UCSD-AML1 (cell line): ENCODE measurements around the gene OR10A4.
"Not testable (repeated sequence)": the region's sequence is repeated elsewhere in the genome, so short reads cannot be mapped to it uniquely, and the experiment has no call there.

Experiments used
- DNase-seq: peaks from one replicate; lab custom pipeline; 2025; ENCODE audit not compliant: unreplicated experiment; lab: John Stamatoyannopoulos, UW

Gene OR10A4, protein sequence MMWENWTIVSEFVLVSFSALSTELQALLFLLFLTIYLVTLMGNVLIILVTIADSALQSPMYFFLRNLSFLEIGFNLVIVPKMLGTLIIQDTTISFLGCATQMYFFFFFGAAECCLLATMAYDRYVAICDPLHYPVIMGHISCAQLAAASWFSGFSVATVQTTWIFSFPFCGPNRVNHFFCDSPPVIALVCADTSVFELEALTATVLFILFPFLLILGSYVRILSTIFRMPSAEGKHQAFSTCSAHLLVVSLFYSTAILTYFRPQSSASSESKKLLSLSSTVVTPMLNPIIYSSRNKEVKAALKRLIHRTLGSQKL

DNA sequence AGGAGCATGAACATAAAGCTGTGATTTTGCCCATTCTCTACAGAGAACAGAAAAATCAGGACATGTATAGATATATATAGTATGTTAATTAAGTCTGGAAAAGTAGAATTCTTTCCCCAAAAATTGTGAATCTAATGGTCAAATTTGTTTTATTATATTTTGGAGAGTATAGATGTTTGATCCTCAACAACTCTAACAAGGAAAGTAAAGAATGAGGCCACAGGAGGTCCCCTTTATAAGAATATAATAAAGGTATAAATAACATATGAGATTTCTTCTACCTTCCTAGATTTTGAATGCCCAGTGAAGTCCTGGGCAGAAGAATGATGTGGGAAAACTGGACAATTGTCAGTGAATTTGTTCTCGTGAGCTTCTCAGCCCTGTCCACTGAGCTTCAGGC lies at the start of gene OR10A4:
Gene OR10A4 (plus strand): TSS at position 301 of the 400 bp plus-strand sequence. CDS start 23 bp downstream, at position 324.
- DNase-seq: no peak

DNA sequence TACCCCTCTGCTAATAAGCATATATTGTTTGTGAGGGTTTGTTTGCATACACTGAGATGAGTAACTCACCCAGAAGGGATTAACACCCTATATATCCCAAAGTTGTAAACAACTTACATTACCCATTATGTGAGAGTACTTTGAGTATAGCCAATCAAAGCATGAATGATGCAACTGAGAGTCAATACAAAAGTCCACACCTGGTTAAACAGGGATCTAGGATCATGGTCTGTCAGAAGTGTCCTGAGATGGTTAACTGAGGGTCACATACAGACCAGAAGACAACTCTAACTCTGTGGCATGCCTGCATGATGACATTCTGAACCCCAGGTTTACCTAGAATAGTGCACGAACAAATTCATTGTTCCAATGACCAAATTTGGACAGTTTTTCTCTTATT lies 48.3 kb upstream of the OR10A4 start:
- DNase-seq: no peak

DNA sequence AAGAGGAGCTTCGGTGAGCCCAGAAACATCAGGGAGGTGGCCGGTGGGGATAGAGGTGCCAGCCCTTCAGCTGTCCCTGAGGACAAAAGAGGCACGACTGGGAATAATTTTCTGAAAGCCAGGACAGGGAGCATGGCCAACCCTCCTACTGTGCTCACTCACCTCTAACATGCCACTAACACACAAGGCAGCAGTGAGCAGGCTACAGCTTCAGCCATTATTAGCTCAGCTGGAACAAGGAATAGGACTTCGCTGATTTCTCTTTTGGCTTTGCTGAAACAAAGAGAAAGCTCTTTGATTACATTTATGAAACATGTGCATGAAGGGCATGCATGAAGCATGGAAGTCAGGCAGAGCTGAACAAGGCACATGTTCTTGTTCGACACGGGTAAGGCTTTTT lies 43.1 kb upstream of the OR10A4 start:
- no peak for DNase-seq

DNA sequence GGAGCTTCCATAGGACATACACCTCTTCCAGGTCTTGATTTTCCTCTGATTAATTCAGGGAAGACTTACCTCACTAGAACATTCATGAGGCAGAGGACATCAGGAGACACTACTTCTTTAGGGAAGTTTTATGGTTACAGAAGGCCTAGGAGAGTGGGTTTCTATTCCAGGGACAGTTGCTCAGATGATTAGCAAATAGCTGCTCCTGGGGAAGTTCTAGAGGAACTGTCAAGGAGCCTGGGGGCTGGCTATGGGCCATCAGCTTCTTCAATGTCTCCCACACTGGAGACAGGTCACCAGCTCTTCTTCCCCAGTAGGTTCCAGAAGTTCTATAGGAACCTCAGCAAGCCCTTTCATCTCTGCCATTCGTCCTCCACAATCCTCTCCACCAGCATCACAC lies 42.4 kb upstream of the OR10A4 start:
- no peak for DNase-seq

- DNase-seq: no peak
Observed at GRCh38 chr11:6841694-6842093, 34.7 kb upstream of the OR10A4 start.

DNA sequence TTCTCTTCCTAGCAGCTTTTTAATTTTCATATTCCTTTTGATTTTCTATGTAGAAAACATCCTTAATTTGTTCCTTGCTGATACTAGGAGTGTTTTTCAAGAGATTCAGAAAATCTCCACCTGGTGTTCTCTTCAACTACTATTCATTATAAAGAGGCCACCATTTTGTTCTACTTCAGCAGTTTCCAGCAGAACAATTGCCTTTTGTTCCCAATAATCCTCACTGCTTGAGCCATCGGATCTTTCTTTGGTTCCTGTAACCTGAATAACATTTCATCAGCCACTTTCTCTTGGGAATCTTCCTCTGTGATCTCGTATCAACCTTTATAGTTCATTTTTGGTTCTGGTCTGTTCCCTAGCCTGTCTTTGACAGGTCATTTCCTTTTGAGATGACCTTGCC lies 32.8 kb upstream of the OR10A4 start:
- no peak for DNase-seq

- no peak for DNase-seq
Observed at GRCh38 chr11:6844356-6844755, 32.1 kb upstream of the OR10A4 start.

DNA sequence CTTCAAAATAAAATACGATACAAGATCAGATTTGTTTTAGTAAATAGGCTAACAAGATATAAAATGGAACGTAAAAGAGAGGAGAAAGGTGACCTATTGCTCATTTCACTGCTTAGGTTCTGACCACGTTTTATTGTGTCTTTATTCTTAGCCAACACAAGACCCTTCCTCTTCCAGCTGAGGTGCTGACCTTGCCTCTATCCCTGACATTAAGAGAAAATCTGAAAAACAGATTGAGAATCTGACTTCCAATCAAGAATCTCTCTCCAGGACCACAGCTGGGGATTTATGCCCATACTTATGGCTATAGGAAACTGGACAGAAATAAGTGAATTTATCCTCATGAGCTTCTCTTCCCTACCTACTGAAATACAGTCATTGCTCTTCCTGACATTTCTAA lies 31.0 kb upstream of the OR10A4 start, which contains the start of gene OR10A5:
Gene OR10A5 (plus strand): TSS at position 301 of the 400 bp plus-strand sequence. CDS start 0 bp downstream, at position 301.
- no peak for DNase-seq

DNA sequence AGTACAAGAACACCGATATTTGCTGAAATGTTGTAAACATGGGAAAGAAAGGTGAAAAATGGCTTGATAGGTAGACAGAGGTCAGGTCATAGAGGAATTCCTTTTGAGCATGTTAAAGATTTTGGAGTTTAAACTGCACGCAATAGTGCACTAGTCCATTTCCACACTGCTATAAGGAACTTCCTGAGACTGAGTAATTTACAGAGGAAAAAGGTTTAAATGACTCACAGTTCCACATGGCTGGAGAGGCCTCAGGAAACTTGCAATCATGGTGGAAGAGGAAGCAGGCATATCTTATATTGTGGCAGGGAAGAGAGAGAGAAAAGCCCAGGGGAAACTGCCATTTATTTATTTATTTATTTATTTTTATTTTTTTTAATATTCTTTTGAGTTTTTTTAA lies 25.9 kb upstream of the OR10A4 start:
- DNase-seq: no peak

DNA sequence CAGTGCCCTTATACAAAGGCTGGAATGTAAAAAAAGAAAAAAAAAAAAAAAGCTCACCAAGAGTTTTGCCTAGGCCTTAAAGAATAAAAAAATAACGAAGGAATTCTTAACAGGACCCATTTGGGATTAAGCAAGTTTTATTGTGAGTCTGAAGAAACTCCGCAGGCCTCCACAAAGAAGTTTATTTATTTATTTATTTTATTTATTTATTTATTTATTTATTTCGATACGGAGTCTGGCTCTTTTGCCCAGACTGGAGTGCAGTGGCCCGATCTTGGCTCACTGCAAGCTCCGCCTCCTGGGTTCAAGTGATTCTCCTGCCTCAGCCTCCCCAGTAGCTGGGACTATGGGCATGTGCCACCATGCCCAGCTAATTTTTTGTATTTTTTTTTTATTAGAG lies 21.6 kb upstream of the OR10A4 start:
- DNase-seq: not testable (repeated sequence)

DNA sequence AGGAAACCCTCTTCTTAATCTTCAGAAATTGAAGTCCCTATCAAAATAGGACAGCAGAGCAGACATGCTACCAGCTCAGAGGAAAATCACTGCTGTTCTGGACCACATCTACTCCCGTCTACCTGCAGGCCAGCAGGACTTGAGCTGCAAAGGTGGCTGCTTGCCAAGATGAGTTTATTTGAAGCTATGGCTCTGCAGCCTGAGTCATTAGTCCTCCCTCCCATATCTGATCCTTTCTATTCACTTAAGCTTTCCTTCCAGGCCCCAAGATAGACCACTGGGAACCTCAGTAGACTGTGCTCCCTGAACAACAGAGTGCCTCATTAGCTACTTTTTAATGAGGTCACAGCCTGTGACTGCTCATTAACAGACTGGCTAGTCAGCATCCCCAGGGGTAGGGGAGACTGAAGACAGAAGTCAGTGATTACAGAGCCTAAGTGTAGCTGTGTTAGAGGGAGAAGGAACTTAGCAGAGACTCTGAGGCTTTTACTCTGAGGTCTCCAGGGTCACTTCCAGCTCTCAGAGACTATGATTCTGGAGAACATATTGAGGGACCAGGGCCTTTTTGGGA lies 20.4 kb upstream of the OR10A4 start:
- DNase-seq: no peak

GRCh38 chr11:6856871-6857270 lies 19.6 kb upstream of the OR10A4 start:
- DNase-seq: no peak

DNA sequence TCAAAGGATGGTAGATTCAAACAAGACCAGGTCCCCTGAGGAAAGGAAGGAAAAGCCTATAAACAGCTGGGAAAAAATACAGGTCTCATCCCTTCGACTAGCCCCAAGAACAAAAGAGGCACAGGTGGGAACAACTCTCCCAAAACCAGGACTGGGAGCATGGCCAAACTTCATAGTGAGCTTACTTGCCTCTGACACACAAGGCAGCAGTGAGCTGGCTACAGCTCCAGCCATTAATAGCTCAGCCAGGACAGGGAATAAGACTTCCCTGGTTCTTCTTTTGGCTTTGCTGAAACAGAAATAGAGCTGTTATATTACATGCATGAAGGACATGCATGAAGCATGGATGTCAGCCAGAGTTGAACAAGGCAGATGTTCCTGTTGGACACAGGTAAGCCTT lies 13.5 kb upstream of the OR10A4 start, which contains the start of gene OR10A2:
Gene OR10A2 (plus strand): TSS at position 97 of the 400 bp plus-strand sequence. CDS start 6,698 bp downstream, outside the sequence.
- no peak for DNase-seq

DNA sequence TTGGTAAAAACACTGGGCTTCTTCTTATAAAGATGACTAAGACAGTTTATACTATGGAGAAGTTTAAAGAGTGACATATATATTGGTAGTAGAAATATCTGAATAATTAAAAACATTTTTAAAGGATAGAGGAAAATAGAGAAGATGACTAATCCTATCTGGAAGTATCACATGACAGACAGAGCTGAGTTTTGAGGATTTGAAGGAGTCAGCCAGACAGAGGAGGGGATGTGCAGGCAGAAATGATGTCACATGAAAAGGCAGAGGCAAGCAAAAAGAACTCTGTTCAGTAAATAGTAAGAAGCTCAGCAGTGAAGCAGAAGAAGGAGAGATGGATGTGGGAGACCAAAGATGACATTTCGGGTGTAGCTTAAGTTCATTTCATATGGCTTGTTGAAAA lies 12.0 kb upstream of the OR10A4 start:
- DNase-seq: no peak

DNA sequence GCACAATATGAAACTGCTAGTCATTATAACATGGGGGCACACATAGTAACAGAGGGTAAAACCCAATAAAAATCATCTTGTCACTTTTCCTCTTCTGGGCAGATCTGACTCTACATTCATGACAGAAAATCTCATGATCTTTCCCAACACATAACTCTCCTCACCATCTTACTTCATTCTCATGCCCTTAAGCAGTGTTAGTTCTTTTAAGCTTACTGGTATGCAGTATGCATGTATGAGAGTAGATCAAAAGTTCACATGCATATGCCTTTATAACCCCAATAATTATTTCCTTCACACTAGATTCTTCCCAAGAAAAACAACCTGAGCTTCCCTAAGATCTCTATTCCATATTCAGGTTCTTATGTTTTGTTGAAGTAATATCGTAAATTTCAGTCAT lies 5.1 kb upstream of the OR10A4 start:
- no peak for DNase-seq

DNA sequence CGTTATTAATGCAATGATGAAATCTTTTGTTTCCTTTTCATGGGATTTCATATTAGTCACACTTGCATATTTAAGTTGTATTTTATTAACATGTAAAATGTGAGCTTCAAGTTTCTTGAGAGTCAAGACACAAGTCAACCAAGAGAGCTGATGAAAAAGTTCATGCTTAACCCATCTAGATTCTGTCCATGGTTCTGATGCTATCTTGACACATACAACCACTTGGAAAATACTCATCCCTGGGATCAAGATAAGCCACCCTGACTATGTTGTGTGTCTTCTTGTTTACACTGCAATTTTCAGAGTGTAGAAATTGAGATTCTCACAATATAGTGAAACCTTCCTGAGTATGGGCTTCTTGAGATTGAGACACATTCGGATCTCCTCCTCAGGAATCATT lies 664 bp upstream of the OR10A4 start:
- DNase-seq: no peak

GRCh38 chr11:6876914-6877313 lies 489 bp downstream of the OR10A4 start:
- no peak for DNase-seq

DNA sequence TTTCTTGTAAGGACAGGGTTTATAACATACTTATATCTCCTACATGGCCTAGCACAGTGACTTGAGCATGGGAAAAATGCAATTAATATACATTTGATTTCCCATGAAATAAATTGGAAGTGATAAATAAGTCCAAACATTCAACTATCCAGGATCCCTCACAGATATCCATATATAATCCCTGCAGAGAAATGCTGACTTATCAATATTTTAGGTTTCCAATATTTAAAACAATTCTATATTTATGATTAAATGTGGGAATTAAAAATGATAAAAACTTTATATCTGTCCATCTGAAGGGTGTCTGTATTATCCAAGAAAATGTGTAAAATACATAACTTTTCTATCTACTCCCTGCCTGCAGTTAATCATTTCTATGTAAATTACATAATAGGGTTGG lies 6.3 kb downstream of the OR10A4 start:
- no peak for DNase-seq

DNA sequence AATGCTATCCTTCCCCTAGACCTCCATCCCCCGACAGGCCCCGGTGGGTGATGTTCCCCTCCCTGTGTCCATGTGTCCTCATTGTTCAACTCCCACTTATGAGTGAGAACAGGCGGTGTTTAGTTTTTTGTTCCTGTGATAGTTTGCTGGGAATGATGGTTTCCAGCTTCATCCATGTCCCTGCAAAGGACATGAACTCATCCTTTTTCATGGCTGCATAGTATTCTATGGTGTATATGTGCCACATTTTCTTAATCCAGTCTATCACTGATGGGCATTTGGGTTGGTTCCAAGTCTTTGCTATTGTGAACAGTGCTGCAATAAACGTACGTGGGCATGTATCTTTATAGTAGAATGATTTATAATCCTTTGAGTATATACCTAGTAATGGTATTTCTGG lies 11.3 kb downstream of the OR10A4 start:
- DNase-seq: not testable (repeated sequence)

DNA sequence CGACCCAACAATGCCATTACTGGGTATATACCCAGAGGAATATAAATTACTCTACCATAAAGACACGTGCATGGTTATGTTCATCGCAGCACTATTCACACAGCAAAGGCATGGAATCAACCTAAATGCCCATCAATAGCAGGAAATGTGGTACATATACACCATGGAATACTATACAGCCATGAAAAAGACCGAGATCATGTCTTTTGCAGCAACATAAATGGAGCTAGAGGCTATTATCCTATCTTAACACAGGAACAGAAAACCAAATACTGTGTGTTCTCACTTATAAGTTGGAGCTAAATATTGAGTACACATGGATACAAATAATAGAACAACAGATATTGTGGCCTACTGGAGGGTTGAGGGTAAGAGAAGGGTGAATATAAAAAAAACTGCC lies 12.4 kb downstream of the OR10A4 start:
- no peak for DNase-seq

GRCh38 chr11:6889835-6890234 lies 13.4 kb downstream of the OR10A4 start:
- DNase-seq: no peak

GRCh38 chr11:6892400-6892799 lies 16.0 kb downstream of the OR10A4 start, which contains the start of gene OR2D2:
OR2D2 (minus strand) TSS chr11:6892500; CDS start chr11:6892500, 0 bp downstream.
- DNase-seq: no peak

GRCh38 chr11:6894097-6894496 lies 17.7 kb downstream of the OR10A4 start:
- no peak for DNase-seq
